SK-MEL-5 (cell line): ENCODE measurements around the gene PHOX2B. TPM values are rescaled to one million over a fixed set of nuclear protein-coding genes. Genes with fewer than 3 reads are reported as not detected.

ENCODE experiments used
- DNase-seq: peaks from one replicate; pipeline ENCODE4 v3.0.0-alpha.2; 2016; ENCODE audit warnings: low read depth, low spot score
- in situ Hi-C: cut with HindIII; loops from 2 replicates; pipeline ENCODE4 v1.10.0; 2016; ENCODE audit warnings: low sequenced_read_pairs, high pct_unique_total_duplicates, low pct_unique_long_range_greater_than_20kb
- polyA plus RNA-seq, 2 experiments: library from polyadenylated mRNA; depleted of rRNA; stranded (reverse); fragments of >200 nt; gene quantifications; 2 replicates each; pipeline ENCODE4 v1.2.3, GENCODE V29; 2015
- total RNA-seq: library from RNA; depleted of rRNA; stranded (reverse); fragments of >200 nt; shearing (Covaris generic); gene quantifications from 2 replicates; pipeline ENCODE4 v1.2.3, GENCODE V29; 2014; rRNA removed

PHOX2B gene
- total RNA-seq = not detected in 2 replicates
- polyA plus RNA-seq (2015; cell fraction: cytosol; rRNA removed) = not detected in 2 replicates
- not detected in 2 replicates for polyA plus RNA-seq (2015; cell fraction: nucleus; rRNA removed)

DNA sequence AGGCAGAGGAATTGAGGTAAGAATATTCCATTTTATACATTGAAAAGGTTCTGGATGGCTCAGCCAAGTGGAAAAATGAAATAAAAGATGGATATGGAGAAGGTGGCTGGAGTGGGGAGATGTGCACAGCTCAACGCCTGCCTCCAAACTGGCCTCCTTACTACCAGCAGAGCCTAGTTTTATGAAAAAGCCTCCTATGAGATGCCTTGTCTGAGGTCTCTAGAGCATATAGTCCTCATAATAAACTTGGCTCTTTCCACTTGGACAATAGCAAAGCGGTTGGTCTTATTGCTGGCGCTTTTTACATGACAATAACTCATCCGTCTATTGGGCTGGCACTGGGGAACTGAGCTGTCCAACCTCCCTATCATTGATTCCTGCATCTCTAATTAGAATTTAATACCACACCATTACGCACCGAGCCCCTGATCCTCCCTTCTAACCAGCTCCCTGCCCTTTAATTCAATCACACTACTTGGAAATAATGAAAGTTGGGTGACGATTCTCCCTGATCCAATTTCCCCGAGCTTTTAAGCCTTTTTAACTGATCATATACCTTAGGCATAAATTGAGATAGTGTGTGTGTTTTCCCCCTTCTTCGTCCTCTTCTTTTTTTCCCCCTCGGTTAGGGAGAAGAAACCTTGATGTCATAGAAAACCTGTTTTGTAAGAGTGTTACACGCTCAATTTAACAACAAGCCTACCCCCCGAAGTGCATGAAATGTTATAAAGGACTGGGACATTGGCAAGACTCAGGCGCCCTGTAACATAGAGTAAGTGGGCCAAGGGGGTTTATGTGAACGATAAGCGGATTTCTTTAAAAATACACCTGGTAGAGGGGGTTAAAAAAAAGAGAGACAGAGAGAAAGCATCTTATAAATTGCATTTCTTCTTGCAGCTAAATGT lies at the start of gene PHOX2B:
Gene PHOX2B (minus strand): TSS at position 155 of the 905 bp plus-strand sequence. CDS start 115 bp downstream, at position 40.
- no peak for DNase-seq
- in situ Hi-C loops = no loop called here

DNA sequence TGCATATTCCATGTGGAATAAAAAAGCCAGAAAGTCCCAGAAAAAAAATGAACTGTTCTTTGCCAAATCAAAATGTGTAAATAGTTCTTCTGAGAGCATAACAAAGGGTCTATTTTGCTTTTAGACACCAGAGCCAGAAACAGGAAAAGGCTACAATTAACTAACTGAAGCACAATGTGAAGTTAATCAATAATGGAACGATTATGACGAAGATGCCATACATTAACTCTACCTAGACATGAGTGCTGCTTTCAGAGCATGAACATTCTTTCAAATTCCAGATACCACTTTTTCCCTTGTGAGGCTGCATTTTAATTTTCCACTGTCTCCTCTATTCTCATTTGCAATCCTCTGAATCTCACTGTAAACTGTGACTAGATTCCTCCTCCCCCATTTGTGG lies 48.7 kb upstream of the PHOX2B start:
- DNase-seq = peak; percentile 61
- in situ Hi-C loops = no loop called here

DNA sequence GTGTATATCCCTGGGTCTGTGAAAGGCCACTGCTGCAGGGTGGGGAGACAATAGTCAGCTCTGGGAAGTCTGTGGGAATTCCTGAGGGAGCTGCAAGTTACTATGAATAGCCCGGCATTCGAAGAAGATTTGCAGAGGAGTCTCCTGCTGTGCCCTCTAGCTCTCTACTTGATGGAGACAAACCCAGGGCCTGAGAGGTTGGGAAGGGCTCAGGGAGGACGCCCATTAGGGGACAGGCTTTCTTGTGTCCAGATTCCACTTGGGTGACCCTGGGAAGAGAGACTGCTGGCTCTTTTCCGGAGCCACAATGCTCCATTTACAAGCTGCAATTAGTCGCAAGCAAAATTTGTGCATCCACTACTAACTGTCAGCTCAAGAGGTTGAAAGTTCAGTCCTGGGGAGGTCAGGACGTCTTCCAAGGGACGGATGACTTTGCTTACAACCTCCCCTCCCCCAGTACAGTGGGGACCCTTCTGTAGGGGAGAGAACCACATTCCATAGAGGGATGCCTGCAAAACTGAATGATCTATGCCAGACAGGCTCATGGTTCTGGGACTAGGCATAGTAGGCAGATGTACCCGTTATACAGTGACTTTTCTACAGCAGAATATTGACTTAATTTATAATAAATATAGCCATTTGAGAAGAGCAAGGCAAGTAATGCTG lies 48.2 kb upstream of the PHOX2B start:
- in situ Hi-C loops = no loop called here
- peak; percentile 50 for DNase-seq

- in situ Hi-C loops = no loop called here
- DNase-seq = no peak
Measured at GRCh38 chr4:41795796-41796385, 47.4 kb upstream of the PHOX2B start.

DNA sequence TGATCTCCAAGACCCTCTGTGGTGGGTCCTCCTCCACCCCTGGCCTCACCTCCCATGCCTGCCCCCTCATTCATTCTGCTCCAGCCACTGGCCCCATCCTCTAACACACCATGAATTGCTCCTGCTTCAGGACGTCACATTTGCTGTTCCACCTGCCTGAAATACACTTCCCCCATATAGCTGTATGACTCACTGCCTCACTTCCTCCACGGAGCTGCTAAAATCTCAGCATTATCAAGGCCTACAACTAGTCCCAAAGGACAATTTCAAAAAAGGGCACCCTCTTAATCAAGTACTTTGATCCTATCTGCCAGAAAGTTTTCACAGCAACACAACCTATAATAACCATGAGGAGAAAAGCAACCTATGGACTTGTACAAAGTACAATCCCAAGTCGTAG lies 43.6 kb upstream of the PHOX2B start:
- no peak for DNase-seq
- in situ Hi-C loops = no loop called here

- DNase-seq = peak; percentile 15
- in situ Hi-C loops = no loop called here
Measured at GRCh38 chr4:41791557-41791956, 43.0 kb upstream of the PHOX2B start.

DNA sequence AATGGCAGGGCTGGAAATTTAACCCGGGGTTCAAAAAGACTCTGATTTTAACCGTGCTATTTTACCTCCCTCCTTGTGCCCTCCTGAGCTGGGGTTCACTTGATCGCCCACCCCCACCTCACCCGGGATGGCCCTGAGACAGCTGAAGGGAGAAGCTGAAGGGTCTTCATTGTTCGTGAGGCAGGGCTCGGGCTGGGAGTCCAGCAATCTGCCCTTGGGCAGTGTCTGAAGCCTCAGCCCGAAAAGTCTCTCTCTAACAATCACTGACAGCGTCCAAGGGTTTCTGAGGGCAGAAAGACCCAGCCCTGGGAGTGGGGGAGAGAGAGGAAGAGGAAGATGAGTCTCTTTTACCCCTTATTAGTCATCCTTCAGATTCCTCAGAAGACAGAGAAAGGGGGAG lies 39.4 kb upstream of the PHOX2B start:
- no peak for DNase-seq
- in situ Hi-C loops = no loop called here

DNA sequence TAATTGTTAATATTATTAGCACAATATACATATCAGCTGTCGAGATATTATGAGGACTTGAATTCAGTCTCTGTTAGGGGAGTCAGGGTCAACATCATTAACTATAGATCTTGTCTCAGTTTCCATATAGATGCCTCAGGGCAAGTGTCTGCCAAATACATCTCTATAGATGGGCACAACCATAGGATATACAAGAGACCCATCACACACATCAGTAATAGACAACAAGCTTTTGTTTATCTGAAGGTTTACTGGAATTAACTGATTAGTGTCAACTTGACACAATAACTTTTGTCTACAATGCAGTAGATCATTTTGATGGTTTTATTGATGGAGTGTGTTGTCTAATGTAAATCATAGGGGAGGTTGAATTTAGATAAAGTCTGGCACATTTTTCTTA lies 37.1 kb upstream of the PHOX2B start:
- in situ Hi-C loops = no loop called here
- no peak for DNase-seq

DNA sequence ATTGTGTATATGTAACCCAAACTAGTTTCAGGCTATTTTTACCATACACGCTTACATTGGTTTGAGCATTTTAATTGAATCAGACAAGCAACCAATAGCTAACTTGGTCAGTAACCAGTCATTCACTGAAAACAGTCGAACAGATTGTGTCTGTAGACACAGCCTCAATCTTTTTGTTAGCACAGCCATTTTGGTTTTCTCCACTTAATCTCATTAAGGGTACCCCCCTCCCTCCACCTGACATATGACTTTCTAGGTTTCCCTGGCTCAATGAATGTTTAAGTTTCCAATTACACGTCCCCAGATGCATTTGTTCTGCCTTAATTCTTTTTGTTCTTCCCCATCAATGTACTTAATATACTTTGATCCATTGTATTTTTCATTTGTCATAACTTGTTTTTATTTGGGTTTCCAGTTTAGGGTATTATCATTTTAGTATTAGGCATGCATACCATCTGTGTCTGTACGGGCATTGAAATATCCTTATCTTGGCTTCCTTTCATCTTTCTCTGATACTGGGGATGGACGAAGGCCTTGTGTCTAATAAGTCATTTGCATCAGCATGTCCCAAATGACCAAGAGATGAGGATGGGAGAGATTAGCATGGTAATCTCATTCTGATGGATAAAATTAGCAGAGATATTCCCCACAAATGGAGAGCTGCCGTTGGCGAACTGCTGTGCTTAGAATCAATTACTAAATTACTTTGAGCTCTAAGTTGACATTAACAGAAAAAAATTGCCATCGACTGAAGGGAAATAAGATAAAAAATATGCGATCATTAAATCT lies 35.9 kb upstream of the PHOX2B start:
- DNase-seq = peak; percentile 21
- in situ Hi-C loops = no loop called here

- DNase-seq = no peak
- in situ Hi-C loops = no loop called here
Measured at GRCh38 chr4:41776466-41776865, 27.9 kb upstream of the PHOX2B start.

DNA sequence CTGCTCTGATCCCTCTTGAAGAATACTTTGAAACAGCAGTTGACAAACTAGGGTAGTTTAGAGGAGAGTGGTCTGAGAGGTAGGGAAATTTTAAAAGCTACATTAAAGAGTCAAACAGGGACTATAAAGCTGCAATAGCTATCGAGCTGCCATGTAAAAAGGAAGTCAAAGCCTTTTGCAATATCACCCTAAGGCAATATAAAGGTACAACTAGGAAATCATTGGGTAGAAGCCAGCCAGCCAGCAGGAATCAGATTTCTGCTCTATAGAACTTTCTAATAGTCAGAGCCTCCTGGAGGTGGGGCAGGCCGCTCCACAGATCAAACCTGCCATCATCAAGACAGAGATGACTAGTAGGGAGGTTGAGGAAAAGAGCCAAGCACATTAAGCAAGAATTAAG lies 15.2 kb upstream of the PHOX2B start:
- in situ Hi-C loops = no loop called here
- no peak for DNase-seq

DNA sequence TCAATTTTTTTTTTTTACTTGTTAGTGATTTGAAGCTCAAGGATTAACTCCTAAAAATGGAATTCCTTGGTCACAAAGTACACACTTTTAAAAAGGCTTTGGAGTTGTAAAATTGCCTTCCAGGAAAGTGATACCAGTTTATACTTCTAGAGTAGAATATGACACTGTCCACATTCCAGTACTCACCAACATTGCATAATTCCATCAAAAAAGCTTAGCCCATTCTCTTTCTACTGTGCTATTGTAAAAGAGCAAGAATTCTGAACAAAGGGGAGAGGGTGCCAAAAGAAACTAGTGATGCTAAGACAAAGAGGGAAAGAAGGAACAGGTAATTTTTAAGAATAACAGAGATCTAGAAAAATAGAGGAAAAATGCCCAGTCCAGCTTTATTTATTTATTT lies 10.4 kb upstream of the PHOX2B start:
- DNase-seq = no peak
- in situ Hi-C loops = no loop called here

DNA sequence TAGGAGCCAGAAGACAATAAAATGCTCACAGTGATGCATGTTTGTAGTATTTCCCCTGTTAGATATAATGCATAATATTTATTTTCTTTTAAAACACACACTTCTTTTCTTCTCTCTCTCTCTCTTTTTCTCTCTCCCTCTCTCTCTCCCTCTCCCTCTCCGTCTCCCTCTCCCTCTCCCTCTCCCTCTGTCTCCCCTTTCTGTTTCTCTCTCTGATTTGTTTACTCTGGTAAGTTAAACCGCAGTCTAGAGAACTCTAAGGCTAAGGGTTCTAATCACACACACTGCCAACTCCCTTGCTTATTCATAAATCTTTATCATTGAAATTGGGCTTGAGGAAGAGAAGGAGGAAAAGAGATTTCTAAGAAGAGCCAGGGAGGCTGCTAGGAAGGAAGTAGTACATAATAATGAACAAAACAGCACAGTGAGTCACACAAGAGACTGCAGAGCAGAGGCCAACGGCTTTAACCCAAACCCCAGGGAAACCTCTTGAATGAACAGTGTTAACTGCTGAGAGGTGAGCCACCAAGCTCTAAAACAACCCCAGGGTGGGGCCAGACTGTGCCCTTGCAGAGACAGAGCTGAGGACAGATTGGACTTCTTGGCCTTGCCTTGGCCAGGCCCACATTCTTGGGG lies 9.1 kb upstream of the PHOX2B start:
- in situ Hi-C loops = no loop called here
- no peak for DNase-seq

GRCh38 chr4:41753942-41754341 lies 5.4 kb upstream of the PHOX2B start:
- in situ Hi-C loops = no loop called here
- no peak for DNase-seq

DNA sequence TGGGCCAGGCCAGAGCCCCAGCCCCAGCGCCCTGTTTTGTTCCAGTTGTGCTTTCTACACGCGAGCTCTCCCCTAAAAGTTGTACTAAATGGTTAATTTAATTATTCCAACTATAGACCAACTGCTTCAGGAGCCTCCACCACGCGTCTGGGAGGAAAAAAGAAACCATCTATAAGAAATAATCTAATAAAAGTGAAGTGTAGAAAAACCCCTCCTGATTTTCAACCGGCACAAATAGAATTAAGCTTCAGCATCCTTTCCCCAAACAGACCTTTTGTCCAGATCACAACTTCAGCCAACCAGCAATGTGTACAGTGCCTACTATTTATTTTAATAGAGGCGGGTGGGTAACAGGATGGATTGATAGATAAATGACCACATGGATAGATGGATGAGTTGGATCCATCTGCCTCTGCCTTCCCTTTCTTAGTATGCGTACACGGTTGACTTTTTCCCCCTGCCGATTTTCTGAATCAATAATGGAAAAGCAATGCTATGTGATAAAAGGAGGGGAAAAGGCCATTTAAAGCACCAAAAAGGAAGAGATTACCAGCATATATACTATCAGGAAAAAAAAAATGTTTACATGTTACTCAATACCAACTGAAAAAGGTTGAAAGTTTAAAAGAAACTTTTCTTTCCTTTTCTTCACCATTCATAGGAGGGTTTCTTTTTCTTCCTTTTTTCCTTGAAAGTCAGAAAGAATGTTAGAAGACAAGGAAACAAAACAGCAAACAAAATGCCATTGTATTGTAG lies 3.7 kb upstream of the PHOX2B start:
- no peak for DNase-seq
- in situ Hi-C loops = no loop called here

- no peak for DNase-seq
- in situ Hi-C loops = no loop called here
Measured at GRCh38 chr4:41751449-41752061, 3.0 kb upstream of the PHOX2B start.
